DOHH2 (cell line): ENCODE results near the gene LRRC4.

ENCODE experiments used
- EZH2phosphoT487 ChIP-seq: fragments of 200-600 bp; sonication (generic); IDR thresholded peaks from 2 replicates; pipeline ENCODE4 v1.6.1; 2017; ENCODE audit warnings: borderline replicate concordance, mild to moderate bottlenecking, antibody characterized with exemption, low read length, moderate library complexity, mixed read lengths
- TF ChIP-seq, protein P1 (sequence below): fragments of 200-600 bp; sonication (generic); IDR thresholded peaks from one replicate; pipeline ENCODE4 v1.5.1; 2014; ENCODE audit warnings: antibody characterized with exemption, mild to moderate bottlenecking, low read depth, low read length; ENCODE audit not compliant: poor library complexity, severe bottlenecking

DNA sequence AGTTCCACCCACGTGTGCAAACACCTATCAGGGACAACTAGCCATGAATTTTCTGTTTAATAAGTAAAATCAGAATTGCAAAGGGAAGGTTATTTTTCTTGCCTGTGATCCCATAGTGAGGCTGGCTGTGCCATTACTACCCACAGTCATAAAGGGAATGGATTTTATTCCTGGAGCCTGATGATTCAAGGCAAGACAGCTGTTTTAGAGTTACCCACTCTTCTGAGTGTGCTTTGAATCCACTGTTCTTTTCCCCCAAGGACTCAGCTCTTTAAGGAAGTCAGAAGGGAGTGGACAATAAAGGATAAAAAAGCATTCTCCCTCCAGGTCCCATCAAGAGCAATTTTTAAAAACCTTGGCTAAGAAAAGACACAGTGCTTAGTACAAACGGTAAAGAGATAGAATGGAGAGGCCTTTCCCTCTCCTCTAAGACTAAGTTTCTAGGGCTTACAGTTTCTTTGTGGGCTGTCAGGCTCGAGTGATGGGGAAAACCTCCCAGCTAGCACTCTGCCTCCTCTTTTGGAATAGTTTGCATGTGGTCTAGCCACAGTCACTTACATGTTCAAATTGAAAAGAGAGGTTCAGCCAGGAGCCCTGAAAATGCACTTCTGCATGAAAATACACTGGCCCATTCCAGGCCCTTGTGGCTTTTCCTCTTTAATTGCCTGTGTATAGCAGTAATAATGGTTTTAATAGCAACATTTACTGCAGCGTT lies 5.1 kb upstream of the LRRC4 start:
- TF ChIP-seq, protein P1, sequence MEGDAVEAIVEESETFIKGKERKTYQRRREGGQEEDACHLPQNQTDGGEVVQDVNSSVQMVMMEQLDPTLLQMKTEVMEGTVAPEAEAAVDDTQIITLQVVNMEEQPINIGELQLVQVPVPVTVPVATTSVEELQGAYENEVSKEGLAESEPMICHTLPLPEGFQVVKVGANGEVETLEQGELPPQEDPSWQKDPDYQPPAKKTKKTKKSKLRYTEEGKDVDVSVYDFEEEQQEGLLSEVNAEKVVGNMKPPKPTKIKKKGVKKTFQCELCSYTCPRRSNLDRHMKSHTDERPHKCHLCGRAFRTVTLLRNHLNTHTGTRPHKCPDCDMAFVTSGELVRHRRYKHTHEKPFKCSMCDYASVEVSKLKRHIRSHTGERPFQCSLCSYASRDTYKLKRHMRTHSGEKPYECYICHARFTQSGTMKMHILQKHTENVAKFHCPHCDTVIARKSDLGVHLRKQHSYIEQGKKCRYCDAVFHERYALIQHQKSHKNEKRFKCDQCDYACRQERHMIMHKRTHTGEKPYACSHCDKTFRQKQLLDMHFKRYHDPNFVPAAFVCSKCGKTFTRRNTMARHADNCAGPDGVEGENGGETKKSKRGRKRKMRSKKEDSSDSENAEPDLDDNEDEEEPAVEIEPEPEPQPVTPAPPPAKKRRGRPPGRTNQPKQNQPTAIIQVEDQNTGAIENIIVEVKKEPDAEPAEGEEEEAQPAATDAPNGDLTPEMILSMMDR, result no peak
- no peak for TF ChIP-seq EZH2phosphoT487
